ENCODE data around the gene CEP72.

- TF ChIP-seq POLR2A (IDR thresholded peaks at IDR 0.05) (no peak), CTCF (IDR thresholded peaks at IDR 0.05) (no peak)
Observed at GRCh38 chr5:598564-598890, 13.6 kb upstream of the CEP72 start.
